Testis (tissue), 3 donors: ENCODE data around the gene EFHB. TPM values are rescaled to one million over a fixed set of nuclear protein-coding genes. Genes with fewer than 3 reads are reported as not detected.
"Not testable (repeated sequence)": the region's sequence is repeated elsewhere in the genome, so short reads cannot be mapped to it uniquely, and the experiment has no call there.

Experiments
- DNase-seq: peaks from one replicate; pipeline ENCODE4 v3.0.0-alpha.2; 2019
- H3K27ac ChIP-seq, 2 donors: fragments of 200-600 bp; sonication (generic); one replicate each; pipeline ENCODE4 v1.5.1; 2019
- H3K27me3 ChIP-seq: fragments of 200-600 bp; sonication (generic); one replicate; pipeline ENCODE4 v1.5.1; 2019
- H3K36me3 ChIP-seq: fragments of 200-600 bp; sonication (generic); one replicate; pipeline ENCODE4 v1.5.1; 2017; ENCODE audit warnings: low read depth; ENCODE audit errors: missing control alignments
- H3K4me1 ChIP-seq: fragments of 200-600 bp; sonication (generic); one replicate; pipeline ENCODE4 v1.5.1; 2019
- H3K4me3 ChIP-seq, 2 donors: fragments of 200-600 bp; sonication (generic); one replicate each; pipeline ENCODE4 v1.5.1; 2017 to 2019
- H3K9me3 ChIP-seq: fragments of 200-600 bp; sonication (generic); one replicate; pipeline ENCODE4 v1.5.1; 2017
- POLR2A ChIP-seq: fragments of 450-650 bp; IDR thresholded peaks from one replicate; pipeline ENCODE4 v1.6.1; 2017; ENCODE audit warnings: antibody characterized with exemption, mild to moderate bottlenecking, moderate library complexity
- WGBS, 2 donors: methylation state at CpG; one replicate each; pipeline ENCODE4 v1.1.5; 2018; 5-methylcytosine and 5-hydroxymethylcytosine counted together
- intact Hi-C: fragments of 100-400 bp; cut with DNase I; formaldehyde crosslinking; loops from one replicate; pipeline ENCODE4 v1.15.1; 2023; ENCODE audit warnings: low total_unique reads
- polyA plus RNA-seq: library from polyadenylated mRNA; stranded (reverse); fragments of 350-450 nt; fragmentation: Illumina TruSeq; extraction: RNeasy Lipid Tissue Mini Kit (QIAGEN cat#74804); gene quantifications from one replicate; pipeline ENCODE4 v1.2.3, GENCODE V29; 2014; ENCODE audit warnings: low read depth, low replicate concordance; ENCODE audit not compliant: insufficient read depth
- total RNA-seq, 2 donors: library from RNA; depleted of rRNA; stranded (reverse); fragments of >200 nt; gene quantifications; one replicate each; pipeline ENCODE4 v1.2.3, GENCODE V29; 2016
- TF ChIP-seq, protein P1 (sequence below), 3 experiments: fragments of 450-650 bp in 2 of 3; fragments of 200-600 bp in 1 of 3; sonication (generic) in 1 of 3; IDR thresholded peaks; one replicate each; pipeline ENCODE4 v1.5.1; 2016 to 2019; ENCODE audit warnings: antibody characterized with exemption in 3 of 3, mild to moderate bottlenecking in 2 of 3, moderate library complexity in 1 of 3

EFHB gene
- total and polyA plus RNA-seq, 3 donors from 2014 or later = 9.4 to 32.9 (median 22.0) TPM

DNA sequence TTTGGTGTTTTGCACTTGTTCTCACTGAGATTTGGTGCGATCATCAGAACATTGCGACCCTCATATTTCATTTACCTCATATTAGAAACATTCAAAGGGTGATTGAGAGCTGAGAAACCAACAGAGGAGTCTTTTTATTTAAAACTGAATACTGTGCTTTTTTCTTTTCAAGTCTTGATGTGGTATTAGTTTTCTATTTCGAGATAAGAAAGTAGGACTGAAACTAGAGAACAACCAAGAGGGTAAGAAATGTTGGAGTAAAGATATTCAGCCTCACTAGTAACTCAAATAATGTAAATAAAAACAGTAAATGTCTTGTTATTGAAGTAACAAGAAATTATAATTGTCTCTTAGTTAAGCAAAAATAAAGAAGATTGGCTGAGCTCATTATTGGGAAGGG lies 26.5 kb downstream of the EFHB start:
- TF ChIP-seq, protein P1, sequence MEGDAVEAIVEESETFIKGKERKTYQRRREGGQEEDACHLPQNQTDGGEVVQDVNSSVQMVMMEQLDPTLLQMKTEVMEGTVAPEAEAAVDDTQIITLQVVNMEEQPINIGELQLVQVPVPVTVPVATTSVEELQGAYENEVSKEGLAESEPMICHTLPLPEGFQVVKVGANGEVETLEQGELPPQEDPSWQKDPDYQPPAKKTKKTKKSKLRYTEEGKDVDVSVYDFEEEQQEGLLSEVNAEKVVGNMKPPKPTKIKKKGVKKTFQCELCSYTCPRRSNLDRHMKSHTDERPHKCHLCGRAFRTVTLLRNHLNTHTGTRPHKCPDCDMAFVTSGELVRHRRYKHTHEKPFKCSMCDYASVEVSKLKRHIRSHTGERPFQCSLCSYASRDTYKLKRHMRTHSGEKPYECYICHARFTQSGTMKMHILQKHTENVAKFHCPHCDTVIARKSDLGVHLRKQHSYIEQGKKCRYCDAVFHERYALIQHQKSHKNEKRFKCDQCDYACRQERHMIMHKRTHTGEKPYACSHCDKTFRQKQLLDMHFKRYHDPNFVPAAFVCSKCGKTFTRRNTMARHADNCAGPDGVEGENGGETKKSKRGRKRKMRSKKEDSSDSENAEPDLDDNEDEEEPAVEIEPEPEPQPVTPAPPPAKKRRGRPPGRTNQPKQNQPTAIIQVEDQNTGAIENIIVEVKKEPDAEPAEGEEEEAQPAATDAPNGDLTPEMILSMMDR (IDR thresholded peaks at IDR 0.05) = no peak
- no peak for DNase-seq
- WGBS, 2 donors = 90 to 95% methylated on average over 3 of the region's 3 CpGs
- H3K36me3 ChIP-seq = no peaks in the 10 kb centered on the region
- H3K27ac ChIP-seq = no peak overlapping the region
- H3K9me3 ChIP-seq = no peaks in the 10 kb centered on the region
- no peaks in the 10 kb centered on the region for H3K4me1 ChIP-seq
- H3K4me3 ChIP-seq = no peak overlapping the region
- intact Hi-C loops = no loop called here
- H3K27me3 ChIP-seq = no peaks in the 10 kb centered on the region

DNA sequence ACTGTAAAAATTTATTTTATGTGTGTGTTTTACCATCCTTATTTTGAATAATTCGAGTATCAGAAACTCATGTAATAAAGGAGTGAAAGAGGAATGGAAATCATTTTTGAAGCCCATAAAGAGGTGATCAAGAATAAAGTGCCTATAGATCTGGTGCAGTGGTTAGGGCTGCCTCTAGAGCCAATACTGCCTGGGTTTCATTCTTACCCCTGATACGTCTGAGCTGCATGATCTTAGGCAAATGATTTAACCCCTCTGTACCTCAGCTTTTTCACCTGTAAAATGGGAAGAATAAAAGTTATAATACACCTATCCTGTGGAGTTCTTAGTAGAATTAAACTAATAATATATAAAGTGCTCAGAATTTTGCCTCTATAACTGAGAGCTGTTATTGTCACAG lies 30.4 kb downstream of the EFHB start:
- intact Hi-C loops = no loop called here
- no peaks in the 10 kb centered on the region for H3K9me3 ChIP-seq
- WGBS, 2 donors = 72 to 94% methylated on average over 2 of the region's 2 CpGs
- no peaks in the 10 kb centered on the region for H3K4me1 ChIP-seq
- H3K4me3 ChIP-seq = no peak overlapping the region
- no peaks in the 10 kb centered on the region for H3K27me3 ChIP-seq
- H3K36me3 ChIP-seq = no peaks in the 10 kb centered on the region
- no peak for DNase-seq
- no peak overlapping the region for H3K27ac ChIP-seq
- no peak for TF ChIP-seq POLR2A
- TF ChIP-seq, protein P1 (IDR thresholded peaks at IDR 0.05) = no peak

DNA sequence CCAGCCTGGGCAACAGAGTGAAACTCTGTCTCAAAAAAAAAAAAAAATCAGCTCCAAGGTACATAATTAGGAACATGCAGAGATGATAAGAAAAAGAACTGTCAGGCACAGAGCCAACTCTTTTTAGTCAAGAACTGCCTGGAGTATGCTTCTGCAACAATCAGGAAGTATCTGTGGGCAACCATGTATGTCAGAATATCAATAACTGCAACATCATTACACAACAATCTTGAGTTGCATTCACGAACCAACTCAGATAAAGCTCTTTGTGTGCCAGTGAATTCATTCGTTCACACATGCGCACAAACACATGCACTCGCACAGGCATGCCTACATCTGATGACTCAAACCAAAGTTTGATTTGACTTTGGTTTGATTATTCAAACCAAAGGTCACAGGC lies 32.1 kb downstream of the EFHB start:
- H3K4me1 ChIP-seq = no peaks in the 10 kb centered on the region
- H3K4me3 ChIP-seq = no peak overlapping the region
- H3K9me3 ChIP-seq = no peaks in the 10 kb centered on the region
- TF ChIP-seq POLR2A = no peak
- TF ChIP-seq, protein P1 (IDR thresholded peaks at IDR 0.05) = no peak
- WGBS, 2 donors = 75 to 79% methylated on average over 4 of the region's 4 CpGs
- intact Hi-C loops = no loop called here
- H3K27ac ChIP-seq = no peak overlapping the region
- DNase-seq = no peak
- no peaks in the 10 kb centered on the region for H3K36me3 ChIP-seq
- H3K27me3 ChIP-seq = no peaks in the 10 kb centered on the region

DNA sequence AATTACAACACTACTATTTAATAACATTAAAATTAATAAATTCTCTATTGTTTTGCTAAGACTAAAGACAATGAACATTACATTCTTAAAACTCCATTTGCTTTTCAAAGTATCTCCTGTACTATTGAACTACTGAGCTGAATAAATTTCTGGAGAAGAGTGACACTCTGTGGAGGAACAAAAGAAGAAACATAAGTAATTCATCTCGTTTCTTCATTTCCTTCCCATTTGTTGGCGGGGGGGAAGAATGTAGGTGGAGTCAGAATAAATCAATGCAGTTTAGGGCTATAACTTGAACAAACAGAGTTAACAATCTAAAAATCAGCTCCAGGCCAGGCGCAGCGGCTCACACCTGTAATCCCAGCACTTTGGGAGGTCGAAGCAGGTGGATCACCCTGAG lies 32.7 kb downstream of the EFHB start:
- 73 to 76% methylated on average over 5 of the region's 5 CpGs for WGBS, 2 donors
- intact Hi-C loops = no loop called here
- H3K4me1 ChIP-seq = no peaks in the 10 kb centered on the region

DNA sequence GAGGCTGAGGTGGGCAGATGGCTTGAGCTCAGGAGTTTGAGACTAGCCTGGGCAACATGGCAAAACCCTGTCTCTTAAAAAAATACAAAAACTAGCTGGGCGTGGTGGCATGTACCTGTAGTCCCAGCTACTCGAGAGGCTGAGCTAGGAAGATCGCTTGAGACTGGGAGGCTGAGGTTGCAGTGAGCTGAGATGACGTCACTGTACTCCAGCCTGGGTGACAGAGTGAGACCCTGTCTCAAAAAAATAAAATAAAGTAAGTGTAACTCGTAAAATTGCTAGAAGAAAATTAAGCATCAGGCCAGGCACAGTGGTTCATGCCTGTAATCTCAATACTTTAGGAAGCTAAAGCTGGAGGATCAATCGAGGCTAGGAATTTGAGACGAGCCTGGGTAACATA lies 34.2 kb downstream of the EFHB start:
- H3K4me1 ChIP-seq, H3K27ac ChIP-seq, DNase-seq, H3K36me3 ChIP-seq, H3K27me3 ChIP-seq, H3K9me3 ChIP-seq, intact Hi-C loops, H3K4me3 ChIP-seq: not testable (repeated sequence)
- 88 to 89% methylated on average over 7 of the region's 7 CpGs for WGBS, 2 donors

More for the DNA sequence above, 32.7 kb downstream of the EFHB start:
- no peak for DNase-seq
- TF ChIP-seq, protein P1 (IDR thresholded peaks at IDR 0.05) = no peak
- no peak for TF ChIP-seq POLR2A
- Histone ChIP-seq H3K36me3 (no peaks in the 10 kb centered on the region), H3K27ac (no peak overlapping the region), H3K27me3 (no peaks in the 10 kb centered on the region), H3K9me3 (no peaks in the 10 kb centered on the region), H3K4me3 (no peak overlapping the region)
